Measurements from ENCODE around the gene GABARAPL1. TPM values are rescaled to one million over a fixed set of nuclear protein-coding genes. Genes with fewer than 3 reads are reported as not detected.
A peak's percentile ranks its signal among the peaks of the same experiment; 100 is the strongest.

The GABARAPL1 gene
- total RNA-seq, 1 donor from 2014 or later = 37.3 TPM

- DNase-seq = peak; percentile 19
Measured at GRCh38 chr12:10235761-10236631, 23.3 kb downstream of the GABARAPL1 start.

DNA sequence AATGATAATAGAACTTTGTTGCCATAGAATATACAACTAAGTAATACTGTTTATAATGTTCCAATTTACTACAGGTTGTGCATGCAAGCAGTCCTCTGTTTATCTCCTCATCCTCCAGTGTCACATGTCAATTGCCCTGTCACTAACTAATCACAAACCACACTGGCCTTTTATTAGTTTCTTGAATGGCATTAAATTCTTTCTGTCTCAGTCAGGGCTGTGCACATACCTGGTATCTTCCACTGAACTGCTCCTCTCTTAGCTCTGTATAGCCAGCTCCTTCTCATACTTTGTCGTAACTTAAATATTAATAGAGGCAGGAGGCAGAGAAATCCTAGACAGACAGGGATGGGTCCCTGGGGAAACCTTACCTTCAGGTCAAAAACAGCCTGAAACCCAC, 24.0 kb downstream of the GABARAPL1 start:
- DNase-seq = no peak

DNA sequence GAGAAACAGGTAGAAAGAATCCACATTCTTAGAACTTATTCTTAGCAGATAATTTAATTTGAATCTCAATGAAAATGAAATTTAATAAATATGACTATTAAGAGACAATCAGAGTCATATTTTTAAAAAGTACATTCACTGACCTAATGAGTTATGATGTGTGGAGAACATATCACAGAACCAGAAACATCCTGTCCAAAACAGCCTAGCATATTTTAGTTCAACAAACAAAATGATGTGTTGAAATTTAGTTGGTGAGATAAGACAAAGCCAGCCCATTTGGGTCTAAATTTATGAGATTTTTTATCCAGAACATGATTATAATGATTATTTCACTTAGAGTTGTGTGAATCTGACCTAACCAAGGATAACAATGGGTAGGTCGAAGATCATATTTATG, 25.8 kb downstream of the GABARAPL1 start:
- DNase-seq = no peak

- DNase-seq = no peak
Measured at GRCh38 chr12:10241290-10241689, 28.6 kb downstream of the GABARAPL1 start.

DNA sequence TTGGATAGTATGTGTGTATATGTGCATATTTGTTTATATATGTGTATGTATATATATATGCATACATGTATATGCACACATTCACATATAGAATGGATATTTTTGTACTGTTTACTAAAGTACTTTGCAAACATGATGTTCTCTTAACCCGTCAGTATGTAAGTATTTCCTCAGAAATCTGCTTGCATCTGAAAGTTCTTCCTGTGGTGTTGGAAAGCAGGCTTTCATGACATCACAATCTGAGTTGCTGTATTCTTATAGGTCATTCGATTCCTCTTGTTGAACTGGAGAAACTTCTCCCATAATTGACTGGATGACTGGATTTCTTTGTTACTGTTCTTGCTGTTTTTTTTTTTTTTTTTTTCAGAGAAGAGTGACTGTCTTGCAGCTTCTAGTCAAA, 29.1 kb downstream of the GABARAPL1 start:
- DNase-seq = no peak

- DNase-seq = no peak
Measured at GRCh38 chr12:10242539-10242938, 29.9 kb downstream of the GABARAPL1 start.

- no peak for DNase-seq
Measured at GRCh38 chr12:10243818-10244520, 31.3 kb downstream of the GABARAPL1 start.

DNA sequence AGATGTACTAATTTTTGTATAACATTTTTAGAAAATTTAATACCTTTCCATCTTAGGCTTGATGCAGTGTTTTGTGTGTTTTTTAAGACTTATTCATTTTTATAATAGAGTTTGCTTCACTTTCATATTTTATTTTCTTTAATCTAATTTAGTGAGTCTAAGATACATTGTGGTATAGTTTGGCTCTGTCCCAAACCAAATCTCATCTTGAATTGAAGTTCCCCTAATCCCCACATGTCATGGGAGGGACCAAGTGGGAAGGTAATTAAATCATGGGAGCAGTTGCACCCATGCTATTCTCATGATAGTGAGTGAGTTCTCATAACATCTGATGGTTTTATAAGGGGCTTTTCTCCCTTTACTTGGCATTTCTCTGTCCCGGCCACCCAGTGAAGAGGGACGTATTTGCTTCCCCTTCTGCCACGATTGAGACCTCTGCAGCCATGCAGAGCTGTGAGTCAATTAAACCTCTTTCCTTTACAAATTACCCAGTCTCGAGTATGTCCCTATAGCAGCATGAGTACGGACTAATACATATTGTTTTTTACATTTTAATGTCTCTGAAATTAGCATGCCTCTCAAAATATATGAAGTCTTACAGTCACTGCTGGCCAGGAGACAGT, 34.9 kb downstream of the GABARAPL1 start:
- DNase-seq = no peak

GRCh38 chr12:10249690-10250455, 37.2 kb downstream of the GABARAPL1 start:
- DNase-seq = no peak

DNA sequence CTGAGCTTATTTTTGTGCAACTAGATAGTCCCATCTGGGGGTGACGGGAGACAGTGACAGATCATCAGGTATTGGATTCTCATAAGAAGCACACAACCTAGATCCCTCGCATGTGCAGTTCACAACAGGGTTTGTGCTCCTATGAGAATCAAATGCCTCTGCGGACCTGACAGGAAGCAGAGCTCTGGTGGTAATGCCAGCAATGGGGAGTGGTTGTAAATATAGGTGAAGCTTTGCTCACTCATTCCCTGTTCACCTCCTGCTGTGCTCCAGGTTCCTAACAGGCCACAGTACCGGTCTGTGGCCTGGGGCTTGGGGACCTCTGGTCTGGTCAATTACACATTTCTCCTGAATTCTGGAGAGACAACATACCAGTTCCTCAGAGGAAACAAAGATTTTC, 39.0 kb downstream of the GABARAPL1 start:
- DNase-seq = no peak

DNA sequence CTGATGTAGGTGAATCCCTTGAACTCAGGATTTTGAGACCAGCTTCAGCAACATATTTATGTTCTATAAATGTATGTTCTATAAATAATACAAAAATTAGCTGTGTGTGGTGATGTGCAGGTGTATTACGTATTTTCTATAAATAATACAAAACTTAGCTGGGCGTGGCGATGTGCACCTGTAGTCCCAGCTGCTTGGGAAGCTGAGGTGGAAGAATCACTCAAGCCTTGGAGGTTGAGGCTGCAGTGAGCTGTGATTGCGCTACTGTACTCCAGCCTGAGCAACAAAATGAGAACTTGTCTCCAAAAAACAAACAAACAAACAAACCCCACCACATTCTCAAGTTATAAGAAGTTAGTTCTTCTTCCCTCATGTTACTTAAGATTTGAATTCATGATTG, 39.5 kb downstream of the GABARAPL1 start:
- no peak for DNase-seq

- DNase-seq = no peak
Measured at GRCh38 chr12:10256064-10256463, 43.4 kb downstream of the GABARAPL1 start.

DNA sequence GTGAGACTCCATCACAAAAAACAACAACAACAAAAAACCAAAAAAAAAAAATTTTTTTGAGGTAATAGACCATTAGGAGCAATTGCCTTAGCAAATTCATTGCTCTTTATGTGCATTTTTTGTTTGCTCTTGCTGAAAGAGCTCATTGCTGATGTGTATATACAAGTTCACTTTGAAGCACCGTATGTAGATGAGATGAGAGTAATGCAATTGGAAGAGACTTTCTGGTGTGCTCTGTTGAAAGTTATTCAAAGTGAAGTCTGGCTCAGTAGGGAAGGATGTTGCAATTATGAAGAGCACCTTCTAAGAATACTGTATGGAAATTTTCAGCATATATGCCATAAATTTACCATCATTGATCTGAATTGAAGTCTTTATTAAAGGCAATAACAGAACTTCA, 48.2 kb downstream of the GABARAPL1 start:
- no peak for DNase-seq

DNA sequence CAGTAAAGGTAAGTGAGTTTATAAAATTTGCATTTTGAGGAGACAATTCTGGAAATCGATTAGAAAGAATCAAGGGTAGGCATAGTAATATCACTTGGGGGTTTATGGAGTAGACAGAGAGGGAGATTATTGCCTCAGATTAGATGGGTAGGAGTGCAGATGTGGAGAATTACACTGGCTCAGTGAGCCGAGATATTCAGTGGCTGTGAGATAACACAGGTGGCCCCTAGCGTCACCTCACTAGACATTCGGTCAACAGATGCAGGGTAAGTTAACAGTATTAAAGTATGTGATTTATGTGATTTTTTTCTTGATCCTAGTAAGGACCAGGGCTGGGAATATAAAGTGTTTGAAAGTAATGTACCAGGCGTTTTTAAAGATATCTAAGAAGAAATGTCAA, 55.4 kb downstream of the GABARAPL1 start:
- DNase-seq = no peak

GRCh38 chr12:10272467-10272866, 59.8 kb downstream of the GABARAPL1 start:
- no peak for DNase-seq

Other genes starting within 250 kb of the GABARAPL1 start
- gene CLEC12A, start 241.5 kb upstream of the GABARAPL1 start, total RNA-seq = 7.2 TPM
- gene CLEC1B, start 213.8 kb upstream of the GABARAPL1 start, total RNA-seq = 0.39 TPM
- gene CLEC12B, start 202.2 kb upstream of the GABARAPL1 start, total RNA-seq = 0.99 TPM
- gene CLEC9A, start 182.2 kb upstream of the GABARAPL1 start, total RNA-seq = 0.99 TPM
- gene CLEC1A, start 113.9 kb upstream of the GABARAPL1 start, total RNA-seq = 2.8 TPM
- gene CLEC7A, start 82.7 kb upstream of the GABARAPL1 start, total RNA-seq = 5.8 TPM
- gene OLR1, start 40.7 kb upstream of the GABARAPL1 start, total RNA-seq = 2.7 TPM
- 0.10 TPM for gene TMEM52B, start 33.8 kb upstream of the GABARAPL1 start, total RNA-seq
- gene KLRD1, start 95.0 kb downstream of the GABARAPL1 start, total RNA-seq = 0.79 TPM
- gene KLRK1, start 177.2 kb downstream of the GABARAPL1 start, total RNA-seq = 0.69 TPM
- 0.39 TPM for gene KLRC4, start 196.9 kb downstream of the GABARAPL1 start, total RNA-seq
- gene KLRC3, start 207.7 kb downstream of the GABARAPL1 start, total RNA-seq = 0.30 TPM
- gene KLRC2, start 223.1 kb downstream of the GABARAPL1 start, total RNA-seq = not detected
- gene KLRC1, start 240.5 kb downstream of the GABARAPL1 start, total RNA-seq = 0.99 TPM

All from skin of body (tissue), 2 donors.